ENCODE results near the gene ST3GAL3.

GRCh38 chr1:43797891-43798290 lies 90.6 kb downstream of the ST3GAL3 start:
- TF ChIP-seq CTCF (IDR thresholded peaks at IDR 0.05) (no peak), POLR2AphosphoS5 (IDR thresholded peaks at IDR 0.05; ENCODE audit: insufficient read depth in 1 of 2, low read depth in 1 of 2) (no peak)

Data from vagina (tissue), 2 donors.